Liver (tissue), 9 donors: Measurements from ENCODE around the gene ACTL9. TPM values are rescaled to one million over a fixed set of nuclear protein-coding genes. Genes with fewer than 3 reads are reported as not detected.

ENCODE experiments used
- DNase-seq: peaks from one replicate; pipeline ENCODE4 v3.0.0-alpha.2; 2017; ENCODE audit warnings: low spot score
- H3K27ac ChIP-seq, 2 donors: one replicate each; pipeline ENCODE4 v1.7.0; 2013; ENCODE audit warnings: inconsistent platforms in 2 of 2, low read length in 2 of 2, control low read depth in 1 of 2, low read depth in 1 of 2, mild to moderate bottlenecking in 1 of 2
- H3K27me3 ChIP-seq, 4 donors: one replicate each; pipeline versions ENCODE4 v1.6.1 to v1.7.0; 2013; ENCODE audit warnings: low read length in 3 of 4, inconsistent platforms in 1 of 4, mild to moderate bottlenecking in 1 of 4, moderate library complexity in 1 of 4; ENCODE audit not compliant: control insufficient read depth in 4 of 4, insufficient read depth in 4 of 4
- H3K36me3 ChIP-seq, 4 donors: one replicate each; pipeline versions ENCODE4 v1.6.1 to v1.7.0; 2013; ENCODE audit warnings: low read length in 3 of 4, mild to moderate bottlenecking in 3 of 4, low read depth in 1 of 4, moderate library complexity in 1 of 4; ENCODE audit not compliant: control insufficient read depth in 4 of 4, insufficient read depth in 3 of 4
- H3K4me1 ChIP-seq, 4 donors: one replicate each; pipeline versions ENCODE4 v1.6.1 to v1.7.0; 2013; ENCODE audit warnings: low read length in 3 of 4, mild to moderate bottlenecking in 3 of 4, moderate library complexity in 1 of 4; ENCODE audit not compliant: control insufficient read depth in 4 of 4, insufficient read depth in 4 of 4
- H3K4me3 ChIP-seq, 3 donors: one replicate each; pipeline versions ENCODE4 v1.6.1 to v1.7.0; 2013; ENCODE audit warnings: low read length in 3 of 3, control low read depth in 1 of 3, low read depth in 1 of 3, mild to moderate bottlenecking in 1 of 3
- H3K9ac ChIP-seq, 2 donors: one replicate each; pipeline ENCODE4 v1.7.0; 2013; ENCODE audit warnings: low read length in 2 of 2, mild to moderate bottlenecking in 2 of 2, moderate library complexity in 2 of 2, control low read depth in 1 of 2, low read depth in 1 of 2
- H3K9me3 ChIP-seq, 4 donors: one replicate each; pipeline versions ENCODE4 v1.6.1 to v1.7.0; 2013; ENCODE audit warnings: low read length in 3 of 4; ENCODE audit not compliant: control insufficient read depth in 4 of 4
- ATF3 ChIP-seq: IDR thresholded peaks from 2 replicates; pipeline ENCODE4 v1.6.1; 2016; ENCODE audit warnings: antibody characterized with exemption
- CTCF ChIP-seq: fragments of 150-350 bp; IDR thresholded peaks from 2 replicates; pipeline ENCODE4 v1.5.1; 2017; ENCODE audit warnings: improper control_type of control experiment, low read depth, low read length; ENCODE audit not compliant: missing input control
- EGR1 ChIP-seq, 2 donors: IDR thresholded peaks; 2 replicates each; pipeline ENCODE4 v1.6.1; 2016 to 2018; ENCODE audit warnings: antibody characterized with exemption in 2 of 2, low read depth in 2 of 2
- FOXA1 ChIP-seq: IDR thresholded peaks from 2 replicates; pipeline ENCODE4 v1.6.1; 2016; ENCODE audit warnings: antibody characterized with exemption
- FOXA2 ChIP-seq: IDR thresholded peaks from 2 replicates; pipeline ENCODE4 v1.6.1; 2016; ENCODE audit warnings: antibody characterized with exemption
- GABPA ChIP-seq, 2 donors: IDR thresholded peaks in 1 of 2; conservative IDR thresholded peaks in 1 of 2; 2 replicates each; pipeline ENCODE4 v1.6.1; 2016; ENCODE audit warnings: antibody characterized with exemption in 2 of 2, mild to moderate bottlenecking in 1 of 2, moderate library complexity in 1 of 2
- HNF4A ChIP-seq, 2 donors: conservative IDR thresholded peaks; 2 replicates each; pipeline ENCODE4 v1.6.1; 2016; ENCODE audit warnings: antibody characterized with exemption in 2 of 2, mild to moderate bottlenecking in 2 of 2
- HNF4G ChIP-seq: IDR thresholded peaks from 2 replicates; pipeline ENCODE4 v1.6.1; 2016; ENCODE audit warnings: antibody characterized with exemption
- JUND ChIP-seq, 2 donors: IDR thresholded peaks; 2 replicates each; pipeline ENCODE4 v1.6.1; 2016; ENCODE audit warnings: antibody characterized with exemption in 2 of 2
- MAX ChIP-seq: IDR thresholded peaks from 2 replicates; pipeline ENCODE4 v1.6.1; 2016; ENCODE audit warnings: antibody characterized with exemption
- NR2F2 ChIP-seq: IDR thresholded peaks from 2 replicates; pipeline ENCODE4 v1.6.1; 2016; ENCODE audit warnings: antibody characterized with exemption
- RAD21 ChIP-seq, 2 donors: IDR thresholded peaks; 2 replicates each; pipeline ENCODE4 v1.6.1; 2016; ENCODE audit warnings: antibody characterized with exemption in 2 of 2, mild to moderate bottlenecking in 2 of 2
- REST ChIP-seq: IDR thresholded peaks from 2 replicates; pipeline ENCODE4 v1.6.1; 2016; ENCODE audit warnings: antibody characterized with exemption, mild to moderate bottlenecking
- RXRA ChIP-seq, 2 donors: IDR thresholded peaks; 2 replicates each; pipeline ENCODE4 v1.6.1; 2017 to 2018; ENCODE audit warnings: antibody characterized with exemption in 2 of 2, mild to moderate bottlenecking in 1 of 2
- SP1 ChIP-seq: IDR thresholded peaks from 2 replicates; pipeline ENCODE4 v1.6.1; 2018; ENCODE audit warnings: antibody characterized with exemption, mild to moderate bottlenecking
- TAF1 ChIP-seq: conservative IDR thresholded peaks from 2 replicates; pipeline ENCODE4 v1.6.1; 2016; ENCODE audit warnings: antibody characterized with exemption, mild to moderate bottlenecking
- ZBTB33 ChIP-seq: IDR thresholded peaks from 2 replicates; pipeline ENCODE4 v1.6.1; 2016; ENCODE audit warnings: antibody characterized with exemption
- polyA plus RNA-seq, 2 donors: library from polyadenylated mRNA; stranded (reverse) in 1 of 2; unstranded in 1 of 2; fragments of 200-250 nt in 1 of 2; fragments of >200 nt in 1 of 2; fragmentation: Nextera tagmentation in 1 of 2; extraction: Ambion mirVana in 1 of 2; gene quantifications; one replicate each; pipeline versions ENCODE4 v1.2.1 to v1.2.3, GENCODE V29; 2013 to 2015
- total RNA-seq, 2 donors: library from RNA; depleted of rRNA; stranded (reverse); fragments of >200 nt; gene quantifications; one replicate each; pipeline ENCODE4 v1.2.3, GENCODE V29; 2014
- donor health status: healthy.
- donor health status: healthy.
- donor health status: healthy.
- donor health status: healthy.
- donor health status: healthy.

Gene ACTL9
- total and polyA plus RNA-seq, 4 donors: not detected

GRCh38 chr19:8699908-8700307 is 1.3 kb upstream of the ACTL9 start:
- Histone ChIP-seq H3K27me3 (peaks cover 0 to 9% (median 2%) of the 10 kb centered on the region in 4 donors), H3K4me3 (no peak overlapping the region), H3K9me3 (no peaks in the 10 kb centered on the region), H3K27ac (no peak overlapping the region), H3K36me3 (no peaks in the 10 kb centered on the region), H3K9ac (no peak overlapping the region), H3K4me1 (no peaks in the 10 kb centered on the region)
- TF ChIP-seq SP1 (no peak), GABPA (IDR thresholded peaks at IDR 0.05 in 1 of 2, conservative IDR thresholded peaks at IDR 0.05 in 1 of 2) (no peak), TAF1 (no peak), HNF4A (conservative IDR thresholded peaks at IDR 0.05) (no peak), NR2F2 (no peak), ATF3 (no peak), FOXA1 (no peak), FOXA2 (no peak), HNF4G (no peak), MAX (no peak), EGR1 (IDR thresholded peaks at IDR 0.05; ENCODE audit: low read depth in 2 of 2) (no peak), REST (no peak), RXRA (IDR thresholded peaks at IDR 0.05) (no peak), CTCF (no peak), RAD21 (IDR thresholded peaks at IDR 0.05) (no peak), JUND (IDR thresholded peaks at IDR 0.05) (no peak), ZBTB33 (no peak)
- no peak for DNase-seq
